ENCODE measurements around the gene EFNA2. TPM values are rescaled to one million over a fixed set of nuclear protein-coding genes. Genes with fewer than 3 reads are reported as not detected.

The EFNA2 gene
- total RNA-seq, 1 experiment from 2014 or later: not detected

GRCh38 chr19:1287354-1288225 lies 1.9 kb downstream of the EFNA2 start:
- Histone ChIP-seq H3K4me2 (ENCODE audit: low read depth, low read length, poor library complexity, severe bottlenecking) (no peak overlapping the region), H4K20me1 (ENCODE audit: insufficient read depth, low read depth, low read length) (peaks cover 15% of the 10 kb centered on the region), H3K9me3 (ENCODE audit: low read length) (no peaks in the 10 kb centered on the region), H3K27me3 (ENCODE audit: low read length) (no peaks in the 10 kb centered on the region), H2AFZ (ENCODE audit: low read length) (no peak overlapping the region), H3K9me2 (replicated peaks; ENCODE audit: insufficient read depth, low read length) (no peaks in the 10 kb centered on the region), H3K36me3 (ENCODE audit: insufficient read depth, low read length) (no peaks in the 10 kb centered on the region), H3K27ac (ENCODE audit: low read length) (no peak overlapping the region), H3K9ac (ENCODE audit: low read length) (no peak overlapping the region), H3K79me2 (ENCODE audit: low read length) (no peaks in the 10 kb centered on the region), H3K4me1 (ENCODE audit: low read length) (peaks cover 35% of the 10 kb centered on the region), H3K4me3 (ENCODE audit: low read length) (no peak overlapping the region)
- no peak for DNase-seq

GRCh38 chr19:1288226-1288612 lies 2.5 kb downstream of the EFNA2 start:
- H3K27me3 ChIP-seq (ENCODE audit: low read length): no peaks in the 10 kb centered on the region
- H3K4me2 ChIP-seq (ENCODE audit: low read depth, low read length, poor library complexity, severe bottlenecking): no peak overlapping the region
- H3K79me2 ChIP-seq (ENCODE audit: low read length): no peaks in the 10 kb centered on the region
- no peaks in the 10 kb centered on the region for H3K9me3 ChIP-seq (ENCODE audit: low read length)
- no peaks in the 10 kb centered on the region for H3K9me2 ChIP-seq (replicated peaks; ENCODE audit: insufficient read depth, low read length)
- DNase-seq: no peak
- H3K9ac ChIP-seq (ENCODE audit: low read length): no peak overlapping the region
- no peaks in the 10 kb centered on the region for H3K36me3 ChIP-seq (ENCODE audit: insufficient read depth, low read length)
- no peak overlapping the region for H3K27ac ChIP-seq (ENCODE audit: low read length)
- H3K4me3 ChIP-seq (ENCODE audit: low read length): no peak overlapping the region
- H2AFZ ChIP-seq (ENCODE audit: low read length): no peak overlapping the region
- H3K4me1 ChIP-seq (ENCODE audit: low read length): peaks cover 35% of the 10 kb centered on the region
- peaks cover 17% of the 10 kb centered on the region for H4K20me1 ChIP-seq (ENCODE audit: insufficient read depth, low read depth, low read length)

- Histone ChIP-seq H3K9me3 (ENCODE audit: low read length) (no peaks in the 10 kb centered on the region), H3K9ac (ENCODE audit: low read length) (no peak overlapping the region), H3K4me1 (ENCODE audit: low read length) (peaks cover 28% of the 10 kb centered on the region), H3K27ac (ENCODE audit: low read length) (no peak overlapping the region), H3K79me2 (ENCODE audit: low read length) (no peaks in the 10 kb centered on the region), H3K4me2 (ENCODE audit: low read depth, low read length, poor library complexity, severe bottlenecking) (no peak overlapping the region), H2AFZ (ENCODE audit: low read length) (no peak overlapping the region), H3K27me3 (ENCODE audit: low read length) (no peaks in the 10 kb centered on the region), H3K4me3 (ENCODE audit: low read length) (no peak overlapping the region), H4K20me1 (ENCODE audit: insufficient read depth, low read depth, low read length) (peaks cover 11% of the 10 kb centered on the region), H3K9me2 (replicated peaks; ENCODE audit: insufficient read depth, low read length) (no peaks in the 10 kb centered on the region), H3K36me3 (ENCODE audit: insufficient read depth, low read length) (no peaks in the 10 kb centered on the region)
- DNase-seq: no peak
These were observed 3.4 kb downstream of the EFNA2 start for GRCh38 chr19:1288833-1289685.

- H3K36me3 ChIP-seq (ENCODE audit: insufficient read depth, low read length): no peaks in the 10 kb centered on the region
- no peaks in the 10 kb centered on the region for H3K9me2 ChIP-seq (replicated peaks; ENCODE audit: insufficient read depth, low read length)
- peaks cover 28% of the 10 kb centered on the region for H3K4me1 ChIP-seq (ENCODE audit: low read length)
- no peak overlapping the region for H2AFZ ChIP-seq (ENCODE audit: low read length)
- peak; percentile 79 for DNase-seq
- no peak overlapping the region for H3K27ac ChIP-seq (ENCODE audit: low read length)
- no peaks in the 10 kb centered on the region for H3K9me3 ChIP-seq (ENCODE audit: low read length)
- H3K9ac ChIP-seq (ENCODE audit: low read length): no peak overlapping the region
- H3K79me2 ChIP-seq (ENCODE audit: low read length): no peaks in the 10 kb centered on the region
- no peak overlapping the region for H3K4me3 ChIP-seq (ENCODE audit: low read length)
- H4K20me1 ChIP-seq (ENCODE audit: insufficient read depth, low read depth, low read length): peaks cover 7% of the 10 kb centered on the region; the same call in 1 of the 2 replicates
- no peaks in the 10 kb centered on the region for H3K27me3 ChIP-seq (ENCODE audit: low read length)
- H3K4me2 ChIP-seq (ENCODE audit: low read depth, low read length, poor library complexity, severe bottlenecking): no peak overlapping the region
These were observed 4.0 kb downstream of the EFNA2 start for GRCh38 chr19:1289686-1290025.

GRCh38 chr19:1290196-1290702 lies 4.6 kb downstream of the EFNA2 start:
- Histone ChIP-seq H3K9me2 (replicated peaks; ENCODE audit: insufficient read depth, low read length) (no peaks in the 10 kb centered on the region), H3K4me3 (ENCODE audit: low read length) (no peak overlapping the region), H3K9ac (ENCODE audit: low read length) (no peak overlapping the region), H3K79me2 (ENCODE audit: low read length) (no peaks in the 10 kb centered on the region), H2AFZ (ENCODE audit: low read length) (no peak overlapping the region), H3K9me3 (ENCODE audit: low read length) (no peaks in the 10 kb centered on the region), H3K4me2 (ENCODE audit: low read depth, low read length, poor library complexity, severe bottlenecking) (no peak overlapping the region), H3K27me3 (ENCODE audit: low read length) (no peaks in the 10 kb centered on the region), H3K36me3 (ENCODE audit: insufficient read depth, low read length) (no peaks in the 10 kb centered on the region), H3K27ac (ENCODE audit: low read length) (no peak overlapping the region), H4K20me1 (ENCODE audit: insufficient read depth, low read depth, low read length) (peaks cover 8% of the 10 kb centered on the region; the same call in 1 of the 2 replicates), H3K4me1 (ENCODE audit: low read length) (peaks cover 28% of the 10 kb centered on the region)
- DNase-seq: no peak

GRCh38 chr19:1290703-1291651 lies 5.3 kb downstream of the EFNA2 start:
- Histone ChIP-seq H3K79me2 (ENCODE audit: low read length) (no peaks in the 10 kb centered on the region), H3K36me3 (ENCODE audit: insufficient read depth, low read length) (no peaks in the 10 kb centered on the region), H3K4me3 (ENCODE audit: low read length) (no peak overlapping the region), H2AFZ (ENCODE audit: low read length) (no peak overlapping the region), H3K9me2 (replicated peaks; ENCODE audit: insufficient read depth, low read length) (no peaks in the 10 kb centered on the region), H3K4me2 (ENCODE audit: low read depth, low read length, poor library complexity, severe bottlenecking) (no peak overlapping the region), H3K9ac (ENCODE audit: low read length) (no peak overlapping the region), H3K9me3 (ENCODE audit: low read length) (no peaks in the 10 kb centered on the region), H3K27ac (ENCODE audit: low read length) (no peak overlapping the region), H3K27me3 (ENCODE audit: low read length) (no peaks in the 10 kb centered on the region), H3K4me1 (ENCODE audit: low read length) (peaks cover 28% of the 10 kb centered on the region), H4K20me1 (ENCODE audit: insufficient read depth, low read depth, low read length) (peaks cover 8% of the 10 kb centered on the region; the same call in 1 of the 2 replicates)
- DNase-seq: no peak

- Histone ChIP-seq H3K9me3 (ENCODE audit: low read length) (no peaks in the 10 kb centered on the region), H3K27me3 (ENCODE audit: low read length) (no peaks in the 10 kb centered on the region), H3K27ac (ENCODE audit: low read length) (no peak overlapping the region), H3K79me2 (ENCODE audit: low read length) (no peaks in the 10 kb centered on the region), H3K4me1 (ENCODE audit: low read length) (peaks cover 24% of the 10 kb centered on the region), H3K36me3 (ENCODE audit: insufficient read depth, low read length) (no peaks in the 10 kb centered on the region), H3K4me2 (ENCODE audit: low read depth, low read length, poor library complexity, severe bottlenecking) (peak overlapping the region; percentile 69), H3K9ac (ENCODE audit: low read length) (no peak overlapping the region), H2AFZ (ENCODE audit: low read length) (no peak overlapping the region), H3K9me2 (replicated peaks; ENCODE audit: insufficient read depth, low read length) (no peaks in the 10 kb centered on the region), H4K20me1 (ENCODE audit: insufficient read depth, low read depth, low read length) (peaks cover 8% of the 10 kb centered on the region; the same call in 1 of the 2 replicates), H3K4me3 (ENCODE audit: low read length) (peak overlapping the region; percentile 36; the same call in 1 of the 2 replicates)
- DNase-seq: peak; percentile 63
These were observed 6.2 kb downstream of the EFNA2 start for GRCh38 chr19:1291761-1292418.

Data from Karpas-422 (cell line).